Esophagus squamous epithelium (tissue), 5 donors: ENCODE results near the gene PRM2. TPM values are rescaled to one million over a fixed set of nuclear protein-coding genes. Genes with fewer than 3 reads are reported as not detected.

ENCODE experiments used
- DNase-seq: peaks from one replicate; lab custom pipeline; 2025; lab: John Stamatoyannopoulos, UW
- H3K27ac ChIP-seq, 4 donors: fragments of 200-600 bp; sonication (generic); one replicate each; pipeline ENCODE4 v1.5.1; 2016 to 2019; ENCODE audit warnings: mild to moderate bottlenecking in 1 of 4
- H3K27me3 ChIP-seq, 4 donors: fragments of 200-600 bp; sonication (generic); 1 replicate in 3 of 4; 2 replicates in 1 of 4; pipeline versions ENCODE4 v1.5.1 to v1.6.0; 2017 to 2021; ENCODE audit warnings: antibody characterized with exemption in 1 of 4
- H3K36me3 ChIP-seq, 3 donors: fragments of 200-600 bp; sonication (generic); one replicate each; pipeline ENCODE4 v1.5.1; 2016 to 2019
- H3K4me1 ChIP-seq, 3 donors: fragments of 200-600 bp; sonication (generic); one replicate each; pipeline ENCODE4 v1.5.1; 2017 to 2019
- H3K4me3 ChIP-seq, 4 donors: fragments of 200-600 bp; sonication (generic); 1 replicate in 3 of 4; 2 replicates in 1 of 4; pipeline ENCODE4 v1.5.1; 2016 to 2019; ENCODE audit warnings: mild to moderate bottlenecking in 2 of 4, moderate library complexity in 1 of 4
- H3K9me3 ChIP-seq, 3 donors: fragments of 200-600 bp; sonication (generic); one replicate each; pipeline ENCODE4 v1.5.1; 2016 to 2019
- POLR2A ChIP-seq, 4 donors: fragments of 450-650 bp; IDR thresholded peaks; one replicate each; pipeline ENCODE4 v1.6.1; 2017; ENCODE audit warnings: antibody characterized with exemption in 4 of 4, mild to moderate bottlenecking in 4 of 4, moderate library complexity in 3 of 4
- WGBS, 2 donors: methylation state at CpG; one replicate each; pipeline ENCODE4 v1.1.5; 2018; 5-methylcytosine and 5-hydroxymethylcytosine counted together
- intact Hi-C: fragments of 100-400 bp; cut with DNase I; formaldehyde crosslinking; loops from one replicate; pipeline ENCODE4 v1.15.0; 2022
- total RNA-seq, 4 donors: library from RNA; depleted of rRNA; stranded (reverse); fragments of >200 nt; gene quantifications; one replicate each; pipeline ENCODE4 v1.1.0, GENCODE V29; 2016
- TF ChIP-seq, protein P1 (sequence below), 6 experiments: fragments of 450-650 bp in 4 of 6; fragments of 200-600 bp in 2 of 6; sonication (generic) in 2 of 6; IDR thresholded peaks; one replicate each; pipeline ENCODE4 v1.5.1; 2016 to 2019; ENCODE audit warnings: antibody characterized with exemption in 6 of 6, mild to moderate bottlenecking in 4 of 6, moderate library complexity in 4 of 6
- donor health status: DM: yes; HTN: yes; CAD: no.

The PRM2 gene
- total RNA-seq, 4 donors from 2014 or later = not detected

DNA sequence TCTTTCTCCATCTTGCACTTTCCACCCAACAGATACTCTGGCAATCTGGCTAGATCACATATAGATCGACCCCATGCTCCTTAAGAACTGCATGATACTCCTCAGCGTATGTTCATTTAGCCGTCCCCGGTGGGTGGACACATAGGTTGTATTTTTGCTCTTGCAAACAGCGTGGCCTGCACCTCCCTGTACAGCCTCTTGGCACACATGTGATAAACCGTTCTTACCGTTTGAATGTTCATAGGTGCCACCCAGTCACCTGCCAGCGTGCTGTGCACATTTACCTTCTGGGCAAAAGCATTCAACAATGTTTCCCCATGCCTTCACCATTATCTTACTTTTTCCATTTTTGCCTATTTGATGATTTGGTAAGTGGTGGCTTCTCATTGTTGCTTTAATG, 13.4 kb downstream of the PRM2 start:
- intact Hi-C loops = no loop called here
- Histone ChIP-seq H3K4me1 (peaks cover 8 to 16% (median 11%) of the 10 kb centered on the region in 3 donors), H3K27ac (no peak overlapping the region), H3K9me3 (no peaks in the 10 kb centered on the region), H3K36me3 (no peaks in the 10 kb centered on the region), H3K4me3 (no peak overlapping the region), H3K27me3 (no peaks in the 10 kb centered on the region)
- TF ChIP-seq, protein P1, sequence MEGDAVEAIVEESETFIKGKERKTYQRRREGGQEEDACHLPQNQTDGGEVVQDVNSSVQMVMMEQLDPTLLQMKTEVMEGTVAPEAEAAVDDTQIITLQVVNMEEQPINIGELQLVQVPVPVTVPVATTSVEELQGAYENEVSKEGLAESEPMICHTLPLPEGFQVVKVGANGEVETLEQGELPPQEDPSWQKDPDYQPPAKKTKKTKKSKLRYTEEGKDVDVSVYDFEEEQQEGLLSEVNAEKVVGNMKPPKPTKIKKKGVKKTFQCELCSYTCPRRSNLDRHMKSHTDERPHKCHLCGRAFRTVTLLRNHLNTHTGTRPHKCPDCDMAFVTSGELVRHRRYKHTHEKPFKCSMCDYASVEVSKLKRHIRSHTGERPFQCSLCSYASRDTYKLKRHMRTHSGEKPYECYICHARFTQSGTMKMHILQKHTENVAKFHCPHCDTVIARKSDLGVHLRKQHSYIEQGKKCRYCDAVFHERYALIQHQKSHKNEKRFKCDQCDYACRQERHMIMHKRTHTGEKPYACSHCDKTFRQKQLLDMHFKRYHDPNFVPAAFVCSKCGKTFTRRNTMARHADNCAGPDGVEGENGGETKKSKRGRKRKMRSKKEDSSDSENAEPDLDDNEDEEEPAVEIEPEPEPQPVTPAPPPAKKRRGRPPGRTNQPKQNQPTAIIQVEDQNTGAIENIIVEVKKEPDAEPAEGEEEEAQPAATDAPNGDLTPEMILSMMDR (IDR thresholded peaks at IDR 0.05) = no peak
- TF ChIP-seq POLR2A (IDR thresholded peaks at IDR 0.05) = no peak
- no peak for DNase-seq
- WGBS, 2 donors = 63 to 66% methylated on average over 8 of the region's 8 CpGs

DNA sequence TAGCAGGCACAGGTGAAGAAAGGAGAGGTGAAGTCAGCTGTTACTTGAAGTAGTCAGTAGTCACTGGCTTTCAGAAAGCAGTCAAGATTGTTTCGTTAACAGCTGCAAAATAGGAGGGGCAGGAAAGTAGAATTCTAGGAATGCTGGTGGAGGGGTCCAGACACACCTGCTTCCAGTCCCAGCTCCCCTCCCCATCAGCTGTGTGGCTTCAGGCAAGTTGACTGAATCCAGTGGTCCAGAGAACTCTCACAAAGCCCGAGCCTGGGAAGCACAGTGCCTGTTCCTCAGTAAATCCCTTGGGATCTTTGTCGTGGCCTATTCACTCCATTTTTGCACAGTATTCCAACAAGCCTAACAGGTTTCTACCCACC, 15.7 kb downstream of the PRM2 start:
- Histone ChIP-seq H3K4me1 (peaks cover 16 to 31% (median 18%) of the 10 kb centered on the region in 3 donors), H3K9me3 (no peaks in the 10 kb centered on the region), H3K27ac (no peak overlapping the region), H3K36me3 (no peaks in the 10 kb centered on the region), H3K4me3 (no peak overlapping the region), H3K27me3 (no peaks in the 10 kb centered on the region)
- no peak for TF ChIP-seq POLR2A (IDR thresholded peaks at IDR 0.05)
- TF ChIP-seq, protein P1 (IDR thresholded peaks at IDR 0.05) = no peak
- intact Hi-C loops = no loop called here
- 68 to 86% methylated on average over 1 to 3 of the region's 3 CpGs for WGBS, 2 donors
- DNase-seq = no peak

DNA sequence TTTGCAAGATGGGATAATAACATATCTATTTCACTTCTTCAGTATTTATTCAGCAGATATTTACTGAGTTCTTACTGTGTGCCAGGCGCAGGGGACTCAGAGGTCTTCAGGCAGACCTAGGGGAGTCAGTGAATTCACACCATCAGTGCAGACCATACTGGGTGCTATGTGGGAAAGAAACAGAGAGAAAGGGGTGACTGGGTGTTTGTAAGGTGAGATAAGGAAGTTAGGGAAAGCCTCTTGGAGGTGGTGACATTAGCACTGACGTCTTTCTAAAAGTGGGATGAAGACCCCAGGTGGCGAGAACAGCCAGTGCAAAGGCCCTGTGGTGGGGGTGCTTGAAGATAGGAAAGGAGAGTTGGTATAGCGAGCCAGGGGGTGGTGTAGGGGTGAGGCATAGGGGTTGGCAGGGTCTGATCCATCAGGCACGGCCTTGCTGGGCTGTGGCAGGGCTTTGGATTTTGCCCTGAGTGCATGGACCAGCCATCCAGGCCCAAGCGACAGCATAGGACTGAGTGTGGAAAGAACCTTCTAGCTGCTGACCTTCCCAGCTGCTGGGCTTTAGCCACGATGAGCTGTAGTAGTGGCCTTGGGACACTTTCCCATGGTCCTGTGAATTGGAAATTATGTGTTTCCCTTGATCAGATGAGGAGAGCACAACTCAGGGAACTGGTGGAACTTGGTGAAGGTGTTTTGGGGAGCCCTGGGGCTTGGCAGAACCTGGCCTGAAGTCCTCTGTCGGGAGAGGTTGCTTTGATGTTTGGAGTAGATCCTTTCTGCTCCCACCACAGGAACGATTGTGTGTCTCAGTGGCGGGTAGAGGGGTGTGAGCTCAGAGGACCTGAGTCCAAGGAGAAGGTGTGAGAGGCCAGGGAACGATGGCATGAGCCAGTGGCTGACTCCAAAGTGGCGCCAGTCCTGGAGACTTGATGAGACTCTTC, 16.4 kb downstream of the PRM2 start:
- Histone ChIP-seq H3K27ac (no peak overlapping the region), H3K9me3 (no peaks in the 10 kb centered on the region), H3K36me3 (no peaks in the 10 kb centered on the region), H3K4me3 (no peak overlapping the region), H3K27me3 (peaks cover 0 to 3% (median 0%) of the 10 kb centered on the region in 4 donors), H3K4me1 (peaks cover 16 to 37% (median 24%) of the 10 kb centered on the region in 3 donors)
- no peak for TF ChIP-seq POLR2A (IDR thresholded peaks at IDR 0.05)
- TF ChIP-seq, protein P1 (IDR thresholded peaks at IDR 0.05) = no peak
- DNase-seq = no peak
- 85 to 86% methylated on average over 8 to 11 of the region's 12 CpGs for WGBS, 2 donors
- intact Hi-C loops = loop anchor here (5.0 to 10.0 kb wide), 2 partner anchors 95 to 288 kb away; no protein-coding TSS in a partner anchor

DNA sequence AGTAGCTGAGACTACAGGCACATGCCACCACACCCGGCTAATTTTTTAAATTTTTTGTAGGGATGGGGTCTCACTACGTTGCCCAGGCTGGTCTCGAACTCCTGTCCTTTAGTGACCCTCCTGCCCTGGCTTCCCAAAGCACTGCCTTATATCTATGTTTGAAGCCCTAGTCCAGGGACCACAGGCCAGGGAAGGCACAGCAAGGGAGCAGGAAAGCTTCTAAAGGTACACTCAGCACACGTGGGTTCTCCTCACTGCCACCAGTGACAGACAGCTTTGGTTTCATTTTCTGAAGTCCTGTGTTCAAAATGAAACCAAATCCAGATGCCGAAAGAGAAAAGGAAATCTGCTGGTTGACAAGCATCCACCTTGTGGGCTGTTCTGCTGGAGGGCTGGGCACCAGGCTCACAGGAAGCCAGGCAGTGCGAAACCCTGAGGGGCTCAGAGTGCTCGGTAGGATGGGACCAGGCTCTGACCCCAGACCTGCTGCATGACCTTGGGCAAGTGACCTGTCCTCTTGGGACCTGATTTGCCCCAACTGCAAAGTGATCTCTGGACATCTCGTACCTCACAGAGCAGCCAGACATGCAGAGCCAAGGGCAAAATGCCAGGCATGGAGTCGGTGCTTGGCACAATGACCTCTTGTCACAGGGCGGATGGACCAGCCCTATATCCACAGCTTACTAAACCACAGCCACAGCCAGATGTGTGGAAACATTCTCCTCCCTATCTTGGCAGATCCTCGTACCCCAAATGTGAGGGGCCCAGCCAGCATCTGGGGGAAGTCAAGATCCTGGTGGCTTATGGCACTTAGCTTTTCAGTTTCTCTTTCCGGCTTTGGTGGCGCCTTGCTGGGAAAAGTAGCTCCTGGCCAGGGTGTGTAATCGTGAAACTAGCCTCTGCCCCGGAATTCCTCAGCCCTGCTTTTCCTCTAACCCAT, 17.5 kb downstream of the PRM2 start:
- Histone ChIP-seq H3K27ac (peak overlapping the region in 2 of 4 donors; percentile 36 to 59), H3K9me3 (no peaks in the 10 kb centered on the region), H3K4me3 (peak overlapping the region in 2 of 4 donors; percentile 13 to 48), H3K27me3 (peaks cover 0 to 12% (median 0%) of the 10 kb centered on the region in 4 donors), H3K4me1 (peaks cover 20 to 48% (median 29%) of the 10 kb centered on the region in 3 donors), H3K36me3 (no peaks in the 10 kb centered on the region)
- TF ChIP-seq, protein P1 (IDR thresholded peaks at IDR 0.05) = no peak
- no peak for TF ChIP-seq POLR2A (IDR thresholded peaks at IDR 0.05)
- WGBS, 2 donors = 37 to 53% methylated on average over 8 of the region's 15 CpGs
- no peak for DNase-seq
- intact Hi-C loops = loop anchor here (5.0 to 10.0 kb wide), 2 partner anchors 96 to 287 kb away; no protein-coding TSS in a partner anchor
